Measurements from ENCODE around the gene TRAPPC14.

GRCh38 chr7:100160067-100160466, 1.5 kb upstream of the TRAPPC14 start:
- TF ChIP-seq YY1 (IDR thresholded peaks at IDR 0.05; ENCODE audit: insufficient read depth, insufficient read length) (no peak), ZNF274 (IDR thresholded peaks at IDR 0.05; ENCODE audit: low read depth, low read length) (no peak), SUZ12 (IDR thresholded peaks at IDR 0.05; ENCODE audit: extremely low read depth, insufficient read depth, insufficient read length) (no peak)
